Measurements from ENCODE around the gene LRRC27.

The LRRC27 gene

DNA sequence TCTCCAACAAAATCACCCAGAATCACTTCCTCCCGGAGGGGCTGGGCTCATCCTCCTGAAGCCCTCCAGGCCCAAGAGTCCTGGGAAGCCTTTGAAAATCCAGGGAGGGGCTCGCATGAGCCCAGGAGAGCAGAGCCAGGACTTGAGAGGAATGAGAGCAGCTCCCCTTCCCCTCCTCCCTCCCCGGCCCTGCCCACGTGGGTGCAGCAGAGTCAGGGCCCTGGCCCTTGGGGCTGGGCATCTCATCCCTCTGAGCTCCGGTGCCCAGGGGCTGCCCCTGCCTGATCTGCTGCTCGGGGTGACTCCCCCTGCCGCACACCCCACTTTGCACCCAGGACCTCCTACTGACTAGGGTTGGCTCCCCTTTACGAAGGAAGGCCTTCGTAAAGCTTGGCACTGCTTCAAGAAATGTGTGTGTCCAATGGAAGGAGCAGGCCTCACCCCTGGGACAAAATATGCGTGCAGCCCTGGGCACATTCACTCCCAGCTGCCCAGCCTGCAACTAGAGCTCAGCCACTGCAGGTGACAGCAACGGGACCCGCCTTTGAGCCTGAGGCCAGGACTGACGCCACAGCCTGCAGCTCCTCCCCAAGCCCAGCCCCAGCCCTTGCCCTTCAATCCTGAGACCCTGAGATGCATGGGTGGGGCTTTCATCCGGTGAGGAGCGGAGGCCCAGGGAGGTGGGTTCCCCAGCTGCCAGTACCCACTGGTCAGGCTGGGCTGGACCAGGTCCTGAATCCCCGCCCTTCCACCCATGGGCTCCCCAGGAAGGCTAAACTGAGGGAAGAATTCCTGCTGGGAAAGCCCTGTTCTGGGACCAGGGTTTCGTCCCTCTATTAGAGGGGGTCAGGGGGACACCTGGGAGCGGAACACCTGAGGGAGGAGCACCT, 86.8 kb downstream of the LRRC27 start:
- H3K4me3 ChIP-seq (replicated peaks; ENCODE audit: low read depth, low read length): no peak overlapping the region
- no peak for DNase-seq (ENCODE audit: extremely low read depth, low read depth)
- TF ChIP-seq, protein P1, sequence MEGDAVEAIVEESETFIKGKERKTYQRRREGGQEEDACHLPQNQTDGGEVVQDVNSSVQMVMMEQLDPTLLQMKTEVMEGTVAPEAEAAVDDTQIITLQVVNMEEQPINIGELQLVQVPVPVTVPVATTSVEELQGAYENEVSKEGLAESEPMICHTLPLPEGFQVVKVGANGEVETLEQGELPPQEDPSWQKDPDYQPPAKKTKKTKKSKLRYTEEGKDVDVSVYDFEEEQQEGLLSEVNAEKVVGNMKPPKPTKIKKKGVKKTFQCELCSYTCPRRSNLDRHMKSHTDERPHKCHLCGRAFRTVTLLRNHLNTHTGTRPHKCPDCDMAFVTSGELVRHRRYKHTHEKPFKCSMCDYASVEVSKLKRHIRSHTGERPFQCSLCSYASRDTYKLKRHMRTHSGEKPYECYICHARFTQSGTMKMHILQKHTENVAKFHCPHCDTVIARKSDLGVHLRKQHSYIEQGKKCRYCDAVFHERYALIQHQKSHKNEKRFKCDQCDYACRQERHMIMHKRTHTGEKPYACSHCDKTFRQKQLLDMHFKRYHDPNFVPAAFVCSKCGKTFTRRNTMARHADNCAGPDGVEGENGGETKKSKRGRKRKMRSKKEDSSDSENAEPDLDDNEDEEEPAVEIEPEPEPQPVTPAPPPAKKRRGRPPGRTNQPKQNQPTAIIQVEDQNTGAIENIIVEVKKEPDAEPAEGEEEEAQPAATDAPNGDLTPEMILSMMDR (IDR thresholded peaks at IDR 0.05; ENCODE audit: low read depth, low read length, missing control alignments): no peak

- no peak for DNase-seq (ENCODE audit: extremely low read depth, low read depth)
- no peak overlapping the region for H3K4me3 ChIP-seq (replicated peaks; ENCODE audit: low read depth, low read length)
- TF ChIP-seq, protein P1 (IDR thresholded peaks at IDR 0.05; ENCODE audit: low read depth, low read length, missing control alignments): no peak
These were observed 87.8 kb downstream of the LRRC27 start for GRCh38 chr10:132419538-132420468.

- no peak for DNase-seq (ENCODE audit: extremely low read depth, low read depth)
- TF ChIP-seq, protein P1 (IDR thresholded peaks at IDR 0.05; ENCODE audit: low read depth, low read length, missing control alignments): no peak
- no peak overlapping the region for H3K4me3 ChIP-seq (replicated peaks; ENCODE audit: low read depth, low read length)
These were observed 88.5 kb downstream of the LRRC27 start for GRCh38 chr10:132420469-132420980.

DNA sequence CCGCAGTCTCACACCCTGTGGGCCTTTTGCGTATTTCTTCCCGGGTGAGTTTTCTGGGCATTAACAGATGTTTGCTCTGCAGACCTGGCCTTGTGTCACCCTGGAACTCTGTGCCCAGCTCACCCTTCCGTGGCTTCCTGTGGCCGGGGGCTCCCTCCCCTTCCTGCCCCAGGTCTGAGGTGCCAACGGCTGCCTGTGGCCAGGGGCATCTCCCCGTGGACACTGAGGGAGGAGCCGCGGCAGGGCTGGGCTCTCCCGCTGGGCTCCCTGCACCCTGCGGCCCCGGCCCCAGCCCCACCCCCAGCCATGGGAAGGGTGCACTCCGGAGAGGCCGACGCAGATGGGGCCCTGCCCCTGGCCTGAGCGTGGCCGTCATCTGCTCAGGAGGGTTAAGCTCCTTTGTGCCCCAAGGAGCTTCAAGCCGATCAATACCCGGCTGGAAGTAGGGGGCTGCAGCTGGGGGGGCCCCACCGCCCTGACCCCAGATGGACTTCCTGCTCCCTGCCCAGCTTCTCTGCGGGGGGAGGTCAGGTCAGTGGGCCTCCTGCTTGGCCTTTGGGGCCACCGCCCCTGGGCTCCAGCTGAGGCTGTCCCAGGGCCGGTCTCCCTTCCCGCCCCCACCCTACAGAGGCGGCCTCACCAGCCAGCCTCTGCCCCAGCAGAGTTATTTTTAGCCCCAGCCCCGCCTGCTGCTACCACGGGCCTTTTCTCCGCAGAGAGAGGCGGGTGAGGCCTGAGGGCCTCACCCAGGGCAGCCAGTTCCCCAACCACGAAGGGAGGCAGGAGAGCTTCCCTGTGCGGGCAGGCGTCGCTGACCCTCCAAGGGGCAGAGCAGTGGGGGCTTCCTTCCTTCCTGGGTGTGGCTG, 89.2 kb downstream of the LRRC27 start:
- TF ChIP-seq, protein P1 (IDR thresholded peaks at IDR 0.05; ENCODE audit: low read depth, low read length, missing control alignments): no peak
- DNase-seq (ENCODE audit: extremely low read depth, low read depth): no peak
- no peak overlapping the region for H3K4me3 ChIP-seq (replicated peaks; ENCODE audit: low read depth, low read length)

DNA sequence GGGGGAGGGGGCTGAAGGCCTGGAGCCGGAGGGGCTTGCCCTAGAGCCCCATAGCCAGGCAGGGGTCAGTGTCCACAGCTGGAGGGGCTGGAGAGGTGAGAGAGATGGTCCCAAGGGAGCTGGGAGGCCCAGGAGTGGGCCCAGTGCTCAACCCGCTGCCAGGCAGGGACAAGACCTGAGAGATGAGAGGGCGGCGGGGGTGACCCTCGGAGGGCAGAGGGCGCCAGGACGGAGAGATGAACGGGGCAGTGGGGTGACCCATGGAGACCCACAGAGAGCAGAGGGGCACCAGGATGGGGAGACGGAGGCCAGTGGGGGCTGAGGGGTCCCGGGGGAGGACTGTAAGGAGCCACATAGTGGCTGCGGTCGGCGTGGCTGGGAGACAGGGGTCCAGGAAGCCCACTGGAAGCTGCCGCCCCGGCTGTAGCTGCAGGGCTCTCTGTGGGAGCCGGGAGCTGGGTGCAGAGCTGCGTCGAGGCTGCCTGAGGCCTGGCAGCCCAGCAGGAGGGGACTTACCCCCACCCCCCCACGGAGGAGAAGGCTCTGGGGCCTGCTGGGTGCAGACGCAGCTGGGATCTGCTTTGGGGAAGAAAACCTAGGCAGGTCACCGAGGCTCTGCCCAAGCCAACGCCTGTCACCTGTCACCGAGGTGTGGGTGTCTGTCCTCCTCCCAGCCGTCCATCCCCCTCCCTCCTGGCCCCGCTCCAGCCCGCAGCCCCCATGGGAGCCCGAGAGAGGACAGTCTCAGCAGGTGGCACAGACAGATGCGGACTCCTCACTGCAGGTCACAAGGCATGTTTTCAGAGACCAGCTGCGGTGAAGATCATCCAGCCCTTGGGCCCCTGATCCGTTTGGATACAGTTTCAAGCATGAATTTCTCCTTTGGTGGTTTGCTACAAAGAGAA, 90.1 kb downstream of the LRRC27 start:
- no peak for DNase-seq (ENCODE audit: extremely low read depth, low read depth)
- no peak overlapping the region for H3K4me3 ChIP-seq (replicated peaks; ENCODE audit: low read depth, low read length)
- TF ChIP-seq, protein P1 (IDR thresholded peaks at IDR 0.05; ENCODE audit: low read depth, low read length, missing control alignments): no peak

Data from HFF-Myc (cell line).